RWPE2 (cell line): ENCODE measurements around the gene AHCYL2.
"Not testable (repeated sequence)": the region's sequence is repeated elsewhere in the genome, so short reads cannot be mapped to it uniquely, and the experiment has no call there.

Experiments
- ATAC-seq: fragments of 200-7000 bp; cut with Tn5 transposase; 3 replicates; pipeline ENCODE4 v1.9.1; 2021; ENCODE audit warnings: low read depth
- DNase-seq: peaks from one replicate; pipeline ENCODE4 v3.0.0-alpha.2; 2020; ENCODE audit warnings: low spot score
- H3K27ac ChIP-seq: fragments of 450-650 bp; 2 replicates; pipeline ENCODE4 v1.5.1; 2017; ENCODE audit warnings: mild to moderate bottlenecking; ENCODE audit not compliant: poor library complexity, severe bottlenecking
- H3K27me3 ChIP-seq: fragments of 250-450 bp; sonication (Bioruptor Pico); 2 replicates; pipeline ENCODE4 v1.5.1; 2021; ENCODE audit warnings: mild to moderate bottlenecking, moderate library complexity; ENCODE audit not compliant: insufficient read depth, poor library complexity, severe bottlenecking
- H3K36me3 ChIP-seq: fragments of 250-450 bp; sonication (Bioruptor Pico); 2 replicates; pipeline ENCODE4 v1.5.1; 2020; ENCODE audit warnings: low read depth, mild to moderate bottlenecking, moderate library complexity
- H3K4me1 ChIP-seq: fragments of 250-450 bp; sonication (Bioruptor Pico); 2 replicates; pipeline ENCODE4 v1.5.1; 2021; ENCODE audit warnings: mild to moderate bottlenecking, moderate library complexity; ENCODE audit not compliant: insufficient read depth, poor library complexity, severe bottlenecking
- H3K4me3 ChIP-seq: fragments of 250-450 bp; sonication (Bioruptor Pico); 2 replicates; pipeline ENCODE4 v1.5.1; 2021; ENCODE audit warnings: mild to moderate bottlenecking, moderate library complexity; ENCODE audit not compliant: severe bottlenecking
- H3K9me3 ChIP-seq: fragments of 250-450 bp; sonication (Bioruptor Pico); 2 replicates; pipeline ENCODE4 v1.5.1; 2021; ENCODE audit warnings: mild to moderate bottlenecking, moderate library complexity; ENCODE audit not compliant: severe bottlenecking
- TF ChIP-seq, protein P1 (sequence below): fragments of 450-650 bp; IDR thresholded peaks from one replicate; pipeline ENCODE4 v1.5.1; 2017; ENCODE audit warnings: mild to moderate bottlenecking, moderate library complexity; ENCODE audit not compliant: poor library complexity, severe bottlenecking

The AHCYL2 gene

GRCh38 chr7:129471402-129471827 lies 246.6 kb downstream of the AHCYL2 start:
- DNase-seq (no peak), ATAC-seq (no peak)
- Histone ChIP-seq H3K27me3 (no peaks in the 10 kb centered on the region), H3K27ac (no peak overlapping the region), H3K4me3 (no peak overlapping the region), H3K36me3 (peaks cover 27% of the 10 kb centered on the region), H3K4me1 (no peaks in the 10 kb centered on the region), H3K9me3 (no peaks in the 10 kb centered on the region)
- TF ChIP-seq, protein P1, sequence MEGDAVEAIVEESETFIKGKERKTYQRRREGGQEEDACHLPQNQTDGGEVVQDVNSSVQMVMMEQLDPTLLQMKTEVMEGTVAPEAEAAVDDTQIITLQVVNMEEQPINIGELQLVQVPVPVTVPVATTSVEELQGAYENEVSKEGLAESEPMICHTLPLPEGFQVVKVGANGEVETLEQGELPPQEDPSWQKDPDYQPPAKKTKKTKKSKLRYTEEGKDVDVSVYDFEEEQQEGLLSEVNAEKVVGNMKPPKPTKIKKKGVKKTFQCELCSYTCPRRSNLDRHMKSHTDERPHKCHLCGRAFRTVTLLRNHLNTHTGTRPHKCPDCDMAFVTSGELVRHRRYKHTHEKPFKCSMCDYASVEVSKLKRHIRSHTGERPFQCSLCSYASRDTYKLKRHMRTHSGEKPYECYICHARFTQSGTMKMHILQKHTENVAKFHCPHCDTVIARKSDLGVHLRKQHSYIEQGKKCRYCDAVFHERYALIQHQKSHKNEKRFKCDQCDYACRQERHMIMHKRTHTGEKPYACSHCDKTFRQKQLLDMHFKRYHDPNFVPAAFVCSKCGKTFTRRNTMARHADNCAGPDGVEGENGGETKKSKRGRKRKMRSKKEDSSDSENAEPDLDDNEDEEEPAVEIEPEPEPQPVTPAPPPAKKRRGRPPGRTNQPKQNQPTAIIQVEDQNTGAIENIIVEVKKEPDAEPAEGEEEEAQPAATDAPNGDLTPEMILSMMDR, result no peak

- not testable (repeated sequence) for H3K9me3 ChIP-seq, DNase-seq, ATAC-seq, H3K4me1 ChIP-seq, H3K27ac ChIP-seq, H3K27me3 ChIP-seq, H3K4me3 ChIP-seq
- H3K36me3 ChIP-seq, result peaks cover 17% of the 10 kb centered on the region; the same call in 1 of the 2 replicates
Observed at GRCh38 chr7:129475931-129476330, 251.1 kb downstream of the AHCYL2 start.

DNA sequence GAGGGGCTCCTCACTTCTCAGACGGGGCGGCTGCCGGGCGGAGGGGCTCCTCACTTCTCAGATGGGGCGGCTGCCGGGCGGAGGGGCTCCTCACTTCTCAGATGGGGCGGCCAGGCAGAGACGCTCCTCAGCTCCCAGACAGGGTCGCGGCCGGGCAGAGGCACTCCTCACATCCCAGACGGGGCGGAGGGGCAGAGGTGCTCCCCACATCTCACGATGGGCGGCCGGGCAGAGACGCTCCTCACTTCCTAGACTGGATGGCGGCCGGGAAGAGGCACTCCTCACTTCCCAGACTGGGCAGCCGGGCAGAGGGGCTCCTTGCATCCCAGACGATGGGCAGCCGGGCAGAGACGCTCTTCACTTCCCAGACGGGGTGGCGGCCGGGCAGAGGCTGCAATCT lies 251.6 kb downstream of the AHCYL2 start:
- H3K27ac ChIP-seq, H3K9me3 ChIP-seq, ATAC-seq, H3K27me3 ChIP-seq, DNase-seq, H3K4me1 ChIP-seq, H3K4me3 ChIP-seq: not testable (repeated sequence)
- H3K36me3 ChIP-seq, result peaks cover 22% of the 10 kb centered on the region; the same call in 1 of the 2 replicates
